Heart left ventricle (tissue), 16 donors: Measurements from ENCODE around the gene PGBD5. TPM values are rescaled to one million over a fixed set of nuclear protein-coding genes. Genes with fewer than 3 reads are reported as not detected.

ENCODE experiments used
- ATAC-seq, 4 donors: fragments of 200-7000 bp; cut with Tn5 transposase; one replicate each; pipeline ENCODE4 v1.9.1; 2020 to 2022; ENCODE audit warnings: moderate library complexity in 4 of 4, mild to moderate bottlenecking in 3 of 4, moderate number of reproducible peaks in 1 of 4
- DNase-seq, 5 donors: peaks; one replicate each; pipeline ENCODE4 v3.0.0-alpha.2; 2020
- H3K27ac ChIP-seq, 12 donors: fragments of 200-600 bp; sonication (generic) in 4 of 12; one replicate each; pipeline versions ENCODE4 v1.5.0 to v1.8.0; 2016 to 2022; ENCODE audit warnings: mild to moderate bottlenecking in 2 of 12
- H3K27me3 ChIP-seq, 9 donors: fragments of 200-600 bp; sonication (generic) in 2 of 9; one replicate each; pipeline versions ENCODE4 v1.5.1 to v1.8.0; 2016 to 2022; ENCODE audit warnings: mild to moderate bottlenecking in 3 of 9
- H3K36me3 ChIP-seq, 9 donors: fragments of 200-600 bp; sonication (generic) in 2 of 9; one replicate each; pipeline versions ENCODE4 v1.5.0 to v1.8.0; 2018 to 2022; ENCODE audit warnings: mild to moderate bottlenecking in 2 of 9
- H3K4me1 ChIP-seq, 12 donors: fragments of 200-600 bp; sonication (generic) in 4 of 12; one replicate each; pipeline versions ENCODE4 v1.5.0 to v1.8.0; 2016 to 2022; ENCODE audit warnings: mild to moderate bottlenecking in 3 of 12
- H3K4me3 ChIP-seq, 12 donors: fragments of 200-600 bp; sonication (generic) in 4 of 12; one replicate each; pipeline versions ENCODE4 v1.5.0 to v1.8.0; 2017 to 2022; ENCODE audit warnings: mild to moderate bottlenecking in 9 of 12, moderate library complexity in 4 of 12
- H3K9me3 ChIP-seq, 12 donors: fragments of 200-600 bp; sonication (generic) in 4 of 12; one replicate each; pipeline versions ENCODE4 v1.5.0 to v1.8.0; 2016 to 2022; ENCODE audit warnings: mild to moderate bottlenecking in 1 of 12
- CTCF ChIP-seq, 12 donors: fragments of 200-600 bp; sonication (generic) in 4 of 12; IDR thresholded peaks; one replicate each; pipeline versions ENCODE4 v1.5.0 to v1.8.0; 2018 to 2022; ENCODE audit warnings: antibody characterized with exemption in 12 of 12, mild to moderate bottlenecking in 5 of 12
- POLR2A ChIP-seq, 2 donors: fragments of 450-650 bp; IDR thresholded peaks; one replicate each; pipeline ENCODE4 v1.6.1; 2017; ENCODE audit warnings: antibody characterized with exemption in 2 of 2, mild to moderate bottlenecking in 2 of 2, moderate library complexity in 2 of 2
- WGBS, 4 donors: extraction: QIAGEN DNeasy Blood & Tissue Kit in 2 of 4; methylation state at CpG; one replicate each; pipeline versions ENCODE4 v1.1.5 to v1.1.7; 2013 to 2018; 5-methylcytosine and 5-hydroxymethylcytosine counted together
- intact Hi-C, 10 donors: fragments of 100-400 bp; cut with DNase I; formaldehyde crosslinking; loops; one replicate each; pipeline versions ENCODE4 v1.11.1 to v1.14.2; 2022
- polyA plus RNA-seq, 2 donors: library from polyadenylated mRNA; stranded (reverse); fragments of 200-250 nt; gene quantifications; one replicate each; pipeline ENCODE4 v1.2.3, GENCODE V29; 2013
- total RNA-seq, 9 donors: library from RNA; depleted of rRNA in 2 of 9; stranded (reverse); fragments of >200 nt in 2 of 9; fragmentation: NEBNext Ultra II Directional in 3 of 9; extraction: Animal tissue kit (Norgen Biotek cat#: 25700) in 3 of 9; gene quantifications; one replicate each; pipeline versions ENCODE4 v1.1.0 to v1.2.4, GENCODE V29; 2016 to 2023
- donor health status: ischemic (EF 13 %, LVEDD 7.1; RV severe dilation, severe dysfunction).
- donor health status: healthy with polysubstance abuse.
- donor health status: DM: no; HTN: yes; CAD: no.
- donor health status: DM: no; HTN: no; CAD: no.
- donor health status: ischemic (EF 25% LVEDD 6.9; RV normal size, moderate dysfunction).
- donor health status: ischemic (EF 25% LVEDD 5.7; RV mildly dilated, moderate dysfunction).
- donor health status: healthy.
- donor health status: DM: yes; HTN: yes; CAD: no.
- donor health status: ischemic (EF 35%, LVEDD 5.7; RV mildly dilated, moderate dysfunction).
- donor health status: nonischemic (EF 11% LVEDD 7.7; RV severe dilation, severe dysfunction).
- donor health status: DM: yes; HTN: yes; CAD: no.
- donor health status: PGD.
- donor health status: ischemic (EF 29% LVEDD 5.4; RV normal size, mild dysfunction).
- donor health status: nonischemic (EF 23%, LVEDD 6.1; RV moderate dilation, normal function).

The PGBD5 gene
- total and polyA plus RNA-seq, 11 donors = 1.3 to 16.1 (median 6.3) TPM

GRCh38 chr1:230453377-230453776 is 27.2 kb upstream of the PGBD5 start:
- intact Hi-C loops = no loop called here
- Histone ChIP-seq H3K36me3 (no peaks in the 10 kb centered on the region), H3K9me3 (no peaks in the 10 kb centered on the region), H3K27ac (no peak overlapping the region), H3K4me3 (no peak overlapping the region), H3K27me3 (no peaks in the 10 kb centered on the region), H3K4me1 (peaks cover 0 to 3% (median 0%) of the 10 kb centered on the region in 12 donors)
- TF ChIP-seq CTCF (IDR thresholded peaks at IDR 0.05) (no peak), POLR2A (IDR thresholded peaks at IDR 0.05) (no peak)
- WGBS, 4 donors = 21 to 68% (median 35%) methylated on average over 2 of the region's 2 CpGs
- DNase-seq = no peak
- no peak for ATAC-seq

GRCh38 chr1:230441183-230442029 is 15.3 kb upstream of the PGBD5 start:
- no peak for TF ChIP-seq CTCF (IDR thresholded peaks at IDR 0.05)
- TF ChIP-seq POLR2A (IDR thresholded peaks at IDR 0.05) = no peak
- Histone ChIP-seq H3K9me3 (peaks cover 0 to 21% (median 3%) of the 10 kb centered on the region in 12 donors), H3K27me3 (peaks cover 0 to 6% (median 0%) of the 10 kb centered on the region in 9 donors), H3K27ac (no peak overlapping the region), H3K4me1 (no peaks in the 10 kb centered on the region), H3K4me3 (no peak overlapping the region), H3K36me3 (no peaks in the 10 kb centered on the region)
- 50 to 58% (median 55%) methylated on average over 9 to 10 of the region's 10 CpGs for WGBS, 4 donors
- no peak for DNase-seq
- no peak for ATAC-seq
- intact Hi-C loops = no loop called here

GRCh38 chr1:230435108-230435507 is 9.0 kb upstream of the PGBD5 start:
- H3K27me3 ChIP-seq = peaks cover 0 to 10% (median 0%) of the 10 kb centered on the region in 9 donors
- intact Hi-C loops = no loop called here
- WGBS, 4 donors = 86 to 100% (median 91%) methylated on average over 1 of the region's 1 CpG

More at GRCh38 chr1:230435108-230435507, 9.0 kb upstream of the PGBD5 start:
- H3K4me3 ChIP-seq = no peak overlapping the region
- ATAC-seq (no peak), DNase-seq (no peak)
- no peak overlapping the region for H3K27ac ChIP-seq
- H3K36me3 ChIP-seq = no peaks in the 10 kb centered on the region
- H3K9me3 ChIP-seq = peaks cover 0 to 9% (median 0%) of the 10 kb centered on the region in 12 donors
- H3K4me1 ChIP-seq = no peaks in the 10 kb centered on the region
- TF ChIP-seq POLR2A (IDR thresholded peaks at IDR 0.05) (no peak), CTCF (IDR thresholded peaks at IDR 0.05) (no peak)
